H7 (cell line): ENCODE measurements around the gene TMEM51. TPM values are rescaled to one million over a fixed set of nuclear protein-coding genes. Genes with fewer than 3 reads are reported as not detected.
A peak's percentile ranks its signal among the peaks of the same experiment; 100 is the strongest.
"Not testable (repeated sequence)": the region's sequence is repeated elsewhere in the genome, so short reads cannot be mapped to it uniquely, and the experiment has no call there.

ENCODE experiments used
- DNase-seq: peaks from one replicate; pipeline ENCODE4 v3.0.0; 2012
- H3K27me3 ChIP-seq: 2 replicates; pipeline ENCODE4 v1.6.0; 2011; ENCODE audit warnings: mild to moderate bottlenecking, low read length; ENCODE audit not compliant: control insufficient read depth, insufficient read depth
- H3K36me3 ChIP-seq: replicated peaks from 2 replicates; pipeline ENCODE4 v1.5.1; 2011; ENCODE audit warnings: low read length; ENCODE audit not compliant: control insufficient read depth, insufficient read depth
- H3K4me3 ChIP-seq: 2 replicates; pipeline ENCODE4 v1.5.1; 2011; ENCODE audit warnings: low read depth, mild to moderate bottlenecking, control low read depth, low read length, moderate library complexity; ENCODE audit not compliant: insufficient read depth
- total RNA-seq: library from RNA; depleted of rRNA; stranded (reverse); fragments of >200 nt; shearing (Covaris generic); gene quantifications from 2 replicates; pipeline ENCODE4 v1.2.3, GENCODE V29; 2014

Gene TMEM51
- total RNA-seq, 1 experiment from 2014 or later = 11.9 TPM

DNA sequence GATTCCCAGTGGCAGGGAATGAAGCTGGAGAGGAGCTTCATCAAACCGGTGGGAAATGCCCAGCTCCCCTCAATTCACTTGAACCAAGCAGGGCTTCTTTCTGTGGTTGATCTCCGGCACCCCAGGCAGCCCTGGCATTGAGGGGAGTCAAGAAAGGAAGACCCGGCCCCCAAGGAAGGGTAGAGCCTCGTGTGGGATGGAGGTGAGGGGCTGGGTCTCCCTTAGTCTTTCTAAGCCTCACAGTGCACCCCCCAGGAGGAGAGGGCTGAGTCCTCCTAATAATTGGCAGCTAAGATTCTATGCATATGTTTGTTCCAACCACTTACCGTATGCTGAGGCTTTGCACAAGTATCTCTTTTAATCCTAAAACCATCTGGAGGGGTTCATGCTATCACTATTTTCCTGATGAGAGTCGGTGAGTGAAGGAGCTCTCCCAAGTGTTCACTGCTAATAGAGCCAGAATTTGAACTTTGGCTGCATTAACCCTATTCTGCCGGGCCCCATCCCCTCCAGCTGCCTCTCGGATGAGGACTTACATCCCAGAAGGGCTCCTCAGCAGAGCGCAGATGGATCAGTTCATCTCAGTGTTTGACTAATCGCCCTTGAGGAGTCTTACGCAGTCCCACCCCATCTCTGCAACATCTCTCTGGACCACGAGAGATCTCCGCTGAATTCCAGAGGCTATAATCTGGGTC lies 33.1 kb upstream of the TMEM51 start:
- Histone ChIP-seq H3K27me3 (peaks cover 1% of the 10 kb centered on the region; the same call in 1 of the 2 replicates), H3K4me3 (no peak overlapping the region), H3K36me3 (no peaks in the 10 kb centered on the region)
- no peak for DNase-seq

DNA sequence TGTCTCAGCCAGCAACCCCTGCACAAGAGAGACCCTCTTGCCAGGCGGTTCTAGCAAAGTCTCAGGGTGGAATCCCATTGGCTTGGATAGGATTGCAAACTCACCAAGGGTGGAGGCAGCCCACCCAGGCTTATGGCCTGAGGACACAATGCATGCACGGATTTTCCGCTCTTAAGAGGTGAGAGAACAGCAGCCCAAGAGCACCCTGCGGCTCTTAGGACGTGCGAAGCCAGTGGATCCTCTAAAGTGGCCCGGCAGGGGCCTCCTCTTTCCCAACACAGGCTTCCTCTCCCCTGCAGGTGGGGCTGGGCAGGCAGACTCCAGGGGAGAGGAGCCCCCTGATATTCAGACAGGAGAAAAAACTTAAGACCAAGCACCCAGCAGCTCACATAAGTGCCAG lies 31.2 kb upstream of the TMEM51 start:
- peak; percentile 58 for DNase-seq
- Histone ChIP-seq H3K36me3 (no peaks in the 10 kb centered on the region), H3K27me3 (peaks cover 1% of the 10 kb centered on the region; the same call in 1 of the 2 replicates), H3K4me3 (no peak overlapping the region)

DNA sequence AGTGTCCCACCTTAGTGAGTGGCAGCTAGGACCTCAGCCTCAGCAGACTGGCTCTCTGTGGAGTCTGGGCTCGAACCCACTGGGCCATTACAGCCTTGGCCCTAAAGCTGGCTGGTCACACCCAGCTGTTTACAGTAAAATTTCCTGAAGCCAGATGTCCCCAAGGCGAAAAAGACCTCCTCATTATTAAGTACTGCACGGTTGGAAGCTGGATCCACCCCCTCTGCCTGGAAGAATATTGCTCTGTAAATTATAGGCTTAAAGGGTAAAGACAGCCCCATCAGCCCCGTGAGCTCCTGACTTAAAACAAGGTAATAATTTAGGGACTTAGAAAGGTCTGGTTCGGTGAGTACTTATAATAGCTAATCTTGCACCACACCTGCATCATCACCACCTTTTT lies 30.3 kb upstream of the TMEM51 start:
- DNase-seq = no peak
- Histone ChIP-seq H3K36me3 (no peaks in the 10 kb centered on the region), H3K4me3 (no peak overlapping the region), H3K27me3 (peaks cover 1% of the 10 kb centered on the region; the same call in 1 of the 2 replicates)

DNA sequence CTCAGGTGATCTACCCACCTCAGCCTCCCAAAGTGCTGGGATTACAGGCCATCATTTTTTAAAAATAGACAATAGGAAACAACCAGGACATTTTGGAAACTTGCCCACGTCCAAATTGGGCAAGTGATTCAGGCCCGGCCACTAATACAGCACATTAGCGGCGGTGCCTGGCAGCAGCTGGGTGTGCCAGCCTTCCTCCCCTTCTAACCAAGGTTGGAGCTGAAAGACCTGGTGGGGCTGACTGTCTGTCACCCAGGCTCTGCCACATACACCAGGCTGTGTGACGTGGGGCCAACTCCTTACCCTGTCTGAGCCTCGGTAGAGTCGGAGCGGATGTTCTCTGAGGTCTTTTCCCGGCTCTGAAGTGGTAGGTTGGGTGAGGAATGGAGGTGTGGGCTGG lies 29.6 kb upstream of the TMEM51 start:
- H3K27me3 ChIP-seq = 0 out of 2 replicates have a peak, but pooled peaks cover 1% of the 10 kb centered on the region

DNA sequence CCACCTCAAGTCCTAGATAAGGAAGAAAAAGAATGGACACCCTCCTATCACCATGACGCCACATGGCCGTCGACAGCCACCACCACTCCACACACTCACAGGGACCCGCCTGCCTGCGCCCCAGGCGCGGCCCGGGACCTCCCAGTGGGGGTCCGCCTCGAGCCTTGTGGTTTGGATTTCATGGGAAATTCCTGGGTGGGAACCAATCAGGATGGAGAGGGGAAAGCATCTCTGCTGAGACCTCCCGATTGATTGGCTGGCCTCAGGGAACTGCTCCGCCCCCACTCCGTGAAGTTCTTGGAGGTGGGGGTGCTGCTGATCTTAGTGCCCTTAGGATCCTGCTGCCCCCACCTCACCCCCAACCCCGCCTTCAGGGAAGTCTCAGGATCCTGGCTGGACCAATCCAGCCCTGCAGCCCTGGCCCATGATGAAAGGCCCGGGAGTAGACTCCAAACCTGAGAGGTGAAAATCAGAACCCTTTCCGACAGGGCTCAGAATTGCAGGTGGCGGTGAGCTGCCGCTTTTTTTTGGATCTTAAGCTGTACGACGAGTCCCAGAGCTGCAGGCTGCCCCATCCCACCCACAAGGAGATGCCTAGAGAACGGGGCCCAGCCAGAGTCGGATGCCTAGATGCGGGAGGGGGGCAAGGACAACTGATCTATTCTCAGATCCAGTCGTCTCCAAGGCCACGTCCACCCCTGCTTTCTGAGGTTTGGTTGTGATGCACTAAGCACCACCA lies 29.0 kb upstream of the TMEM51 start:
- H3K36me3 ChIP-seq = no peaks in the 10 kb centered on the region
- H3K27me3 ChIP-seq = 0 out of 2 replicates have a peak, but pooled peaks cover 1% of the 10 kb centered on the region
- no peak overlapping the region for H3K4me3 ChIP-seq
- peak; percentile 84 for DNase-seq

More for the DNA sequence above, 29.6 kb upstream of the TMEM51 start:
- Histone ChIP-seq H3K36me3 (no peaks in the 10 kb centered on the region), H3K4me3 (no peak overlapping the region)
- no peak for DNase-seq

DNA sequence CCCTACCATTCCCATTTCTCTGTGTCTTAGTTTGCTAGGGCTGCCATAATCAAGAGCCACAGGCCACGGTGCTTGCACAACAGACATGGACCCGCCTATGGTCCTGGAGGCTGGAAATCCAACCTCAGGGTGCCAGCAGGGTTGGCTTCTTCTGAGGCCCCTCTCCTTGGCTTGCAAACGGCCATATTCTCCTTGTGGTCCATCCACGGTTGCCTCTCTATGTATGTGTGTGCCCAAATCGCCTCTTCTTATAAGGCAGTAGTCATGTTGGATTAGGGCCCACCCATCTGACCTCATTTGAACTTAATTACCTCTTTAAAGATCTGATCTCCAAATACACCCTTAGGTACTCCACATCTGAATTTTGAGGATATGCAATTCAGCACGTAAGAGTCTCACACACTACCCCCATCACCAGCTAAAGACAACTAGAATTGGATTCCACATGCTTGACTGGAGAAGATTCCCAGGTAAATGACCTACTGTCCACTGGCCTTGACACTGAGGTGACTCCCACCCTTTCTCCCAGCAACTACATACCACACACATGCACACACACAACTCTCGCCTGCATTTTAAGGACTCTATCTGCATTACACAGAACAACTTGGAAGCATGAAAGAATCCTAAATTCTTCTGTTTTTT lies 28.3 kb upstream of the TMEM51 start:
- Histone ChIP-seq H3K36me3 (no peaks in the 10 kb centered on the region), H3K27me3 (0 out of 2 replicates have a peak, but pooled peaks cover 1% of the 10 kb centered on the region), H3K4me3 (no peak overlapping the region)
- DNase-seq = no peak

DNA sequence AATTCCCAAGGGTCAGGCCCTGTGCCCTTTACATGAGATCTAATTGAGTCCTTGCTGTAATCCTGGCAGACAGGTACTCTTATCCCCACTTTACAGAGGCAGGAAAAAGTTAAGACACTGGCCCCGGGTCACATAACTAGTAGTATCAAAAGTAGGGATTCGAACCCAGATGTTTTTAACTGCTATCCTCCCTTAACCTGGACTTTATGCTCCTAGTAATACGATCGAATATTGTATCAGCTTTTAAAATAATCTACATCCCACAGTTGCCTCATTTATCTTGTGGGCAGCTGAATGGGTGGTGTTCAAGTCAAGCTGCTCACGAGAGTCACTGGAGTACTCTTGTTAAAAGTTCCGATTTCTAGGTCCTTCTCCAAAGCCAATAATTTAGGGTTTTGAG lies 25.5 kb upstream of the TMEM51 start:
- H3K4me3 ChIP-seq = no peak overlapping the region
- H3K36me3 ChIP-seq = no peaks in the 10 kb centered on the region
- H3K27me3 ChIP-seq = 0 out of 2 replicates have a peak, but pooled peaks cover 1% of the 10 kb centered on the region
- DNase-seq = no peak

DNA sequence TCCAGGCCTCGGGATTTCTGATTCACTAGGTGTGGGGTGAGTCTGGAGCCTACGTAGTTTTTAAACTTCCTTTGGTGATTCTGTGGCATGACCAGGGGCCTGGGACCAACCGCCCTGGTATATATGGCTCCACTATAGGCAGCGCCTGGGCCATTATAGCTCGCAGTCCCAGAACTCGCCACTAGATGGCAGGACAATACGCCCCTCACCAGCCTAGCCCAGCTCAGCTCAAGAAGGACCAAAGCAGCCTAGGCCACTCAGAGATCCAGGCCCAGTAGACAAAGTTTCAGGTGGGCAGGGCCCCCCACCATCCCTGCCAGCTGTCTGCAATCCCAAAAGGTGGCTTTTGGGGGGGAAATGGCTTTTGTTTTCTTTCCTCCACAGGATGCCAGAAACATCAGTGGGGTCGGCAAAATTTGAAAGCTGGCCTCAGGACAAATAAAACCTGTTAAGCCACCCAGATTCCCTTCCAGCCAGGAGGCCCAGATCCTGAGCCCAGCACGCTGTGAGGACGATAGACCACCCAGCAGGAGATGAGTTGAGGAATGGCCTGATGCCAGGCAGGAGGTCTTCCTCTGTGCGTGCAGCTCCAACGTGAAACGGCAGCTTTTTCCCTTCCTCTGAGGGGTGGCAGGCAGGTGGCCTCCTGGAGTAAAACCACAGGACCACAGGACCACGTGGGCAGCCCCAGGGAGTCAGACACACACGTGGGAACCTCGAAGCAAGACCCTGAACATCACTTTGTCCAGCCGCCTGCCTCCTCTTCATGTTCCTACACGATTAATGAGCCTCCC lies 24.8 kb upstream of the TMEM51 start:
- H3K27me3 ChIP-seq = 0 out of 2 replicates have a peak, but pooled peaks cover 1% of the 10 kb centered on the region
- H3K36me3 ChIP-seq = no peaks in the 10 kb centered on the region
- DNase-seq = peak; percentile 92
- no peak overlapping the region for H3K4me3 ChIP-seq

DNA sequence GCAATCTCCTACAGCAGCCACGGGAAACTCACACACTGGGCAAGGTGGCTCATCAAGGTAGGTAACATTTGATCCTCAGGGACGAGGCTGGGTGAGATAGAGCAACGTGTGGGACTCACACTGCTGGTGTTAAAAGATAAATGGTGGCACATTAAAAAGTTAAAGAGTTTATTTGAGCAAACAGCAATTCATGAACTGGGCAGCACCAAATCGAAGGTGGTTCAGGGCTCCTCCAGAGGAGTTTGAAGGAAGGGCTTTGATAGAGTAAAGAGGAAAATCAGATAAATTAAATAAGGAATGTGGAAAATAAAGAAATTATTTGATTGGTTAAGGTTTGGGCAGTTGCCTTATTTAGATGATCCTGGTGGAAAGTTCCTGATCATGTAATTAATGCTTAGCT lies 23.6 kb upstream of the TMEM51 start:
- no peaks in the 10 kb centered on the region; the same call in 1 of the 2 replicates for H3K27me3 ChIP-seq
- H3K36me3 ChIP-seq = no peaks in the 10 kb centered on the region
- no peak for DNase-seq
- no peak overlapping the region for H3K4me3 ChIP-seq

DNA sequence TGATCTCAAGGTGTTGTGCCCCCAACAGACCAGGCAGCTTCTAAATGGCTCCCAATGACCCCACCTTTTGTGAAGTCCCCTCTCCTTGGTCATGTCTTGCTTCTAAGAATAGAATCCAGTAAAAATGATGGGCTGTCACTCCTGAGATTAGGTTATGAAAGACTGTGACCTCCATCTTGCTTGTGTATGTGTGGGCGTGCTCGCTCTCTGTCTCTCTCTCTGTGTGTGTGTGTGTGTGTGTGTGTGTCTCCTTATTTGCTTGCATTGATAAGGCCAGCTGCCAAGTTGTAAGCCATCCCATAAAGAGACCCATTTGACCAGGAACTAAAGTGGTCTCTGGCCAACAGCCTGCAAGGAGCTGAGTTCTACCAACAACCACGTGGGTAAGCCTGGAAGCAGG lies 22.9 kb upstream of the TMEM51 start:
- Histone ChIP-seq H3K36me3 (no peaks in the 10 kb centered on the region), H3K27me3 (no peaks in the 10 kb centered on the region; the same call in 1 of the 2 replicates), H3K4me3 (no peak overlapping the region)
- DNase-seq = no peak

DNA sequence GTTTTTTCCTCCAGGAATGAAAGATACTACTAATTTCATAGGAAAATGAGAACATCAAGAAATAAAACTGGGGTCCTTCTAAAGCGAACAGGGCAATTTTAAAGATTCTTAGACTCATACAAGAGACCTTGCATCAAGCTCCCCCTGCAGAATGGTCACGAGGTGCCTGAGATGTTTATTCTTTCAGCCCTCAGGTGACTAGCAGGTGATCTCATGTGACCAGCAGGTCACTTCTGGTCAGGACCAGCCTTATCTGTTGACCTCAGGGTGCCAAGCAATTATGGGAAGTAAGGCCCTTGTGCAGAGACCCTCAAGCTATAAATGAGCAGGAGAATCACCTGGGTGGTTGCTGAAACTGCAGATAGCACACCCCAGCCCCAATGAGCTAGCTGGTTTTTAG lies 20.6 kb upstream of the TMEM51 start:
- Histone ChIP-seq H3K36me3 (no peaks in the 10 kb centered on the region), H3K27me3 (no peaks in the 10 kb centered on the region; the same call in 1 of the 2 replicates), H3K4me3 (no peak overlapping the region)
- DNase-seq = peak; percentile 12

DNA sequence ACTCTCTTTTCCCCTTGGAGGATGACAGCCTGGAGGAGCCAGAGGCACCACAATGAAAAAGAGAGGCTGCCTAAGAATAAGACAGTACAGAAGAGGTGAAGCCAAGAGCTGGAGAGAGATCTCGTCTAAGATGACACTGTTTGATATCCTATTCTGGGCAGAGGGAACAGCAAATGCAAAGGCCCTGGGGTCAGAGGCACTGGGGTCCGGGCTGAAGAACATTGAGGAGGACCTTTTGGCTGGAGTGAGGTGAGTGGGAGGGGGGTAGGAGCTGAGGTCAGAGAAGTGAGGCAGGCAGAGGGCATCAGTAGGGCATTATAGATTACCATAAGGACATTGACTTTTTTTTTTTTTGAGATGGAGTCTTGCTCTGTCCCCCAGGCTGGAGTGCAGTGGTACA lies 19.3 kb upstream of the TMEM51 start:
- no peak for DNase-seq
- Histone ChIP-seq H3K4me3 (no peak overlapping the region), H3K36me3 (no peaks in the 10 kb centered on the region), H3K27me3 (no peaks in the 10 kb centered on the region; the same call in 1 of the 2 replicates)

DNA sequence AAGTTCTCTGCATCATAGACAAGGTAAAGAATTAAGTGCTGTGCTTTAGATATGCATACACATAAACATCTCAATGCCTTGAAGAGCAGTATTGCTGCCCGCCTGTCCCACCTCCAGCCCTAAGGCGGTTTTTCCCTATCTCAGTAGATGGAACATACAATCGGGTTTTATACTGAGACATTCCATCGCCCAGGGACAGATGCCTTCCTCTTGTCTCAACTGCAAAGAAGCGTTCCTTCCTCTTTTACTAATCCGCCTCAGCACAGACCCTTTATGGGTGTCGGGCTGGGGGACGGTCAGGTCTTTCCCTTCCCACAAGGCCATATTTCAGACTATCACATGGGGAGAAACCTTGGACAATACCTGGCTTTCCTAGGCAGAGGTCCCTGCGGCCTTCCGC lies 17.9 kb upstream of the TMEM51 start:
- not testable (repeated sequence) for H3K27me3 ChIP-seq, DNase-seq, H3K4me3 ChIP-seq, H3K36me3 ChIP-seq

DNA sequence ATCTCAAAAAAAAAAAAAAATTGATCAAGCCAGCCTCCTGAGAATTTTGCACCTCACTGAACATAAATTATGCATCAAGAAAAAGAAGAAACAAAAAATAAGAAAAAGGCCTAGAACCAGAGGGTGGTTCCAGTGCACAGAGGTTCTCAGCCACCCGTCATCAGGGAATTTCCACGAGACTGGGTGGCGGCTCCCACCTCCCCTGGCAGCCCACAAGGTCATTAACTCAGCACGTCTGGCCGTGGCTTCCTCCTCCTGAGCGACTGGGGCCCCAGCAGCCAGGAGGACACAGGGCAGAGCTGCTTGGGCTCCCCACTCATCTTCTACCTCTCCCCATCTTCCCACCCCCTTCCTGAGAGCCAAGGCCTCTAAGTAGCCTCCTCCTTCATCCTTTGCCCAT lies 15.7 kb upstream of the TMEM51 start:
- Histone ChIP-seq H3K27me3 (no peaks in the 10 kb centered on the region; the same call in 1 of the 2 replicates), H3K36me3 (no peaks in the 10 kb centered on the region), H3K4me3 (no peak overlapping the region)
- no peak for DNase-seq
